Endothelial cell of umbilical vein (primary cell): Measurements from ENCODE around the gene PTCD1. TPM values are rescaled to one million over a fixed set of nuclear protein-coding genes. Genes with fewer than 3 reads are reported as not detected.

Source experiments
- BruUV-seq: library from RNA; stranded (reverse); fragments of 400-500 nt; replicated peaks from 2 replicates; lab custom pipeline; 2021; lab: Mats Ljungman, UMichigan
- CTCF ChIA-PET: fragments of 300-600, 350-600 bp; sonication (Branson Sonifier 250); formaldehyde crosslinking; loops from one replicate; lab custom pipeline; 2021; ENCODE audit warnings: antibody characterized with exemption, inconsistent platforms; lab: Charles Lee
- POLR2A ChIA-PET: fragments of 300-600, 350-600 bp; sonication (Branson Sonifier 250); formaldehyde crosslinking; loops from one replicate; lab custom pipeline; 2021; ENCODE audit warnings: antibody characterized with exemption, inconsistent platforms; lab: Charles Lee
- DNase-seq: peaks from one replicate; pipeline ENCODE4 v3.0.0-alpha.2; 2011; ENCODE audit warnings: low read depth, low spot score
- FAIRE-seq: peaks from 2 replicates; lab custom pipeline; 2011; peaks lifted over from hg19 to GRCh38; lab: Jason Lieb, UNC
- H2AFZ ChIP-seq: 2 replicates; pipeline ENCODE4 v1.6.0; 2012; ENCODE audit warnings: low read depth, low read length, control low read depth, inconsistent platforms
- H3K27ac ChIP-seq: 2 replicates; pipeline ENCODE4 v1.5.1; 2011; ENCODE audit warnings: low read depth, mild to moderate bottlenecking, control low read depth, low read length, moderate library complexity; ENCODE audit not compliant: insufficient read depth
- H3K27me3 ChIP-seq, 2 experiments: 2 replicates each; pipeline versions ENCODE4 v1.6.0 to v1.6.1; 2011; ENCODE audit warnings: low read length in 2 of 2, mixed read lengths in 1 of 2; ENCODE audit not compliant: control insufficient read depth in 2 of 2, insufficient read depth in 2 of 2
- H3K36me3 ChIP-seq, 2 experiments: 2 replicates in 1 of 2; 3 replicates in 1 of 2; pipeline ENCODE4 v1.5.1; 2011; ENCODE audit warnings: low read length in 2 of 2, mild to moderate bottlenecking in 1 of 2, moderate library complexity in 1 of 2; ENCODE audit not compliant: control insufficient read depth in 2 of 2, insufficient read depth in 2 of 2; ENCODE audit errors: extremely low read depth in 1 of 2
- H3K4me1 ChIP-seq: 3 replicates; pipeline ENCODE4 v1.5.1; 2011; ENCODE audit warnings: mild to moderate bottlenecking, low read length; ENCODE audit not compliant: control insufficient read depth, insufficient read depth; ENCODE audit errors: extremely low read depth
- H3K4me2 ChIP-seq: 2 replicates; pipeline ENCODE4 v1.6.1; 2011; ENCODE audit warnings: low read length, control low read depth, mixed read lengths; ENCODE audit not compliant: insufficient read depth
- H3K4me3 ChIP-seq, 3 experiments: fragments of 200-600 bp in 1 of 3; sonication (generic), shearing (Covaris generic) in 1 of 3; replicated peaks in 1 of 3; 2 replicates each; pipeline ENCODE4 v1.5.1; 2011 to 2016; ENCODE audit warnings: control low read depth in 3 of 3, low read length in 3 of 3, mild to moderate bottlenecking in 2 of 3, inconsistent platforms in 1 of 3, low read depth in 1 of 3, moderate library complexity in 1 of 3; ENCODE audit not compliant: insufficient read depth in 1 of 3
- H3K79me2 ChIP-seq: 2 replicates; pipeline ENCODE4 v1.6.0; 2012; ENCODE audit warnings: low read length, inconsistent platforms; ENCODE audit not compliant: control insufficient read depth, insufficient read depth
- H3K9ac ChIP-seq: replicated peaks from 2 replicates; pipeline ENCODE3; 2011; ENCODE audit warnings: low read length, control low read depth; ENCODE audit not compliant: insufficient read depth; ENCODE audit errors: extremely low read depth
- H3K9me1 ChIP-seq: replicated peaks from 3 replicates; pipeline ENCODE4 v1.6.0; 2011; ENCODE audit warnings: mild to moderate bottlenecking, low read length; ENCODE audit not compliant: control insufficient read depth, insufficient read depth; ENCODE audit errors: extremely low read depth
- H3K9me3 ChIP-seq: replicated peaks from 2 replicates; pipeline ENCODE4 v1.5.1; 2012; ENCODE audit warnings: low read length, inconsistent platforms; ENCODE audit not compliant: control insufficient read depth, insufficient read depth
- H4K20me1 ChIP-seq: replicated peaks from 2 replicates; pipeline ENCODE3; 2011; ENCODE audit warnings: mild to moderate bottlenecking, low read length; ENCODE audit not compliant: control insufficient read depth, insufficient read depth; ENCODE audit errors: extremely low read depth
- CTCF ChIP-seq, 2 donors: IDR thresholded peaks; 1 replicate in 1 of 2; 2 replicates in 1 of 2; pipeline ENCODE4 v1.5.1; 2011; ENCODE audit warnings: low read length in 2 of 2, mild to moderate bottlenecking in 2 of 2, moderate library complexity in 2 of 2, control low read depth in 1 of 2, inconsistent platforms in 1 of 2, low read depth in 1 of 2; ENCODE audit not compliant: insufficient read depth in 1 of 2; ENCODE audit errors: extremely low read depth in 1 of 2
- EZH2 ChIP-seq: IDR thresholded peaks from 2 replicates; pipeline ENCODE4 v1.6.1; 2012; ENCODE audit warnings: borderline replicate concordance, low read depth, mild to moderate bottlenecking, moderate library complexity, low read length, inconsistent platforms; ENCODE audit not compliant: severe bottlenecking
- FOS ChIP-seq: IDR thresholded peaks from 2 replicates; pipeline ENCODE4 v1.6.1; 2011; ENCODE audit warnings: mild to moderate bottlenecking, low read length, moderate library complexity, borderline replicate concordance; ENCODE audit not compliant: insufficient read depth
- GATA2 ChIP-seq: IDR thresholded peaks from 2 replicates; pipeline ENCODE4 v1.7.0; 2011; ENCODE audit warnings: low read depth, mild to moderate bottlenecking, moderate library complexity, mixed read lengths, low read length; ENCODE audit not compliant: insufficient read length, insufficient read depth
- JUN ChIP-seq: IDR thresholded peaks from 2 replicates; pipeline ENCODE4 v1.6.1; 2011; ENCODE audit warnings: borderline replicate concordance, low read depth; ENCODE audit not compliant: insufficient read length, insufficient read depth
- MAX ChIP-seq: IDR thresholded peaks from 2 replicates; pipeline ENCODE4 v1.6.1; 2011; ENCODE audit not compliant: insufficient read depth, insufficient read length
- MYC ChIP-seq: IDR thresholded peaks from one replicate; pipeline ENCODE4 v1.6.1; 2011; ENCODE audit warnings: mild to moderate bottlenecking, low read depth, low read length
- POLR2A ChIP-seq: IDR thresholded peaks from 2 replicates; pipeline ENCODE4 v1.6.1; 2012; ENCODE audit warnings: low read depth, mild to moderate bottlenecking, control low read depth, low read length
- POLR2AphosphoS5 ChIP-seq: IDR thresholded peaks from 2 replicates; pipeline ENCODE4 v1.6.1; 2012; ENCODE audit warnings: low read depth, mild to moderate bottlenecking, control low read depth, low read length, moderate library complexity; ENCODE audit not compliant: insufficient read depth
- dilution Hi-C: fragments of 300-500 bp; cut with MboI; formaldehyde crosslinking; loops from one replicate; pipeline ENCODE4 v1.15.0; 2019; ENCODE audit warnings: low sequenced_read_pairs; ENCODE audit not compliant: extremely low pct_ligation_motif_present
- intact Hi-C: fragments of 100-400 bp; cut with micrococcal nuclease; formaldehyde crosslinking; loops from one replicate; pipeline ENCODE4 v1.10.0; 2022
- polyA plus RNA-seq, 4 experiments: library from polyadenylated mRNA; depleted of rRNA in 3 of 4; stranded (reverse) in 3 of 4; unstranded in 1 of 4; fragments of >200 nt; gene quantifications; 2 replicates each; pipeline versions ENCODE4 v1.2.1 to v1.2.3, GENCODE V29; 2011 to 2012; ENCODE audit warnings: missing spikeins in 1 of 4
- total RNA-seq: library from RNA; stranded (reverse); gene quantifications from 2 replicates; pipeline ENCODE4 v1.2.3, GENCODE V29; 2021

Gene PTCD1
- total and polyA plus RNA-seq, 2 donors (not counting 3 experiments of a cell fraction or from before 2014, with no cell fraction given), result 3.8 to 9.6 TPM

DNA sequence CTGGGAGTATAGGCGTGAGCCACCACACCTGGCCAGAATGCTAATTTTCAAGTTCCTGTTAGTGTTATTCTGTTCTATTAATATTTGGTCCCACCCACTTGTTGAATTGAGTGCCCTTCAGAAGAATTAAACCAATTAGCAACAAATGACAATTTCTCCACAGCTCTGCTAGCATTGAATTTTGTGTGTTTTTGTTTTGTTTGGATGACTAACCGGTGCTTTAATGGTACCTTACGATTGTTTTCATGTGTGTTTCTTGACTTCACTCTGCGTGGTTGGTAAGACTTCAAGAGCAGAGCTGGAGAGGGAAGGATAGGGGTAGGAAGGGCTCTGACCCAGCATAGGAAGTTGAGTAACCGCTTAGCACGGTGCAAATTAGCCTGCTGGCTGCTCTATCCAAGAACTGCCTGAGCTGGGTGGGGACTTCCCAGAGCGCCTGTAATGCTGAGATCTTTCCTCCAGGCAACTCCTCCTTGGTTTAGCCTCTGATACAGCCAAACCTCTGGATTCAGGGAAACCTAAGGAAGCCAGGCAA, 59.5 kb downstream of the PTCD1 start:
- peak overlapping the region; percentile 67 for H3K4me2 ChIP-seq
- no peak overlapping the region for H2AFZ ChIP-seq
- peak overlapping the region in 1 of 3 experiments; percentile 38 for H3K4me3 ChIP-seq
- TF ChIP-seq POLR2AphosphoS5, result peak; percentile 82
- TF ChIP-seq POLR2A, result no peak
- TF ChIP-seq JUN, result peak; percentile 68
- TF ChIP-seq FOS, result peak; percentile 83
- TF ChIP-seq EZH2, result no peak
- no peak for TF ChIP-seq CTCF (IDR thresholded peaks at IDR 0.05; ENCODE audit: extremely low read depth in 1 of 2, insufficient read depth in 1 of 2, low read depth in 1 of 2, low read length in 2 of 2)
- no peak for TF ChIP-seq MAX
- TF ChIP-seq GATA2, result no peak
- TF ChIP-seq MYC, result peak; percentile 29
- peak overlapping the region; percentile 89 for H3K27ac ChIP-seq
- peak overlapping the region; percentile 66 for H3K9ac ChIP-seq
- no TSS peak for BruUV-seq
- H3K79me2 ChIP-seq, result peaks cover 62% of the 10 kb centered on the region
- H4K20me1 ChIP-seq, result no peaks in the 10 kb centered on the region
- peaks cover 33% of the 10 kb centered on the region for H3K4me1 ChIP-seq
- ChIA-PET CTCF (interaction anchor here (0.9 to 1.9 kb wide), 4 partner anchors 13 to 29 kb away, joined by 3 to 6 read pairs (median 4); partner anchors contain the start of genes BUD31 and PDAP1), POLR2A (interaction anchor here (1.7 kb wide), 1 partner anchor 29 kb away, joined by 6 read pairs; the partner anchor contains the start of genes BUD31 and PDAP1)
- dilution Hi-C loops (no loop called here), intact Hi-C loops (loop anchor here (1.0 to 2.0 kb wide), 3 partner anchors 8 to 29 kb away; partner anchors contain the start of genes BUD31 and PDAP1)
- H3K36me3 ChIP-seq, result peaks cover 6 to 10% of the 10 kb centered on the region in 2 experiments
- FAIRE-seq (peak; percentile 100), DNase-seq (peak; percentile 97)
- H3K27me3 ChIP-seq, result no peaks in the 10 kb centered on the region
- H3K9me1 ChIP-seq, result no peaks in the 10 kb centered on the region
- H3K9me3 ChIP-seq, result no peaks in the 10 kb centered on the region
